Glutamatergic neuron (in vitro differentiated cells): ENCODE data around the gene APOM. TPM values are rescaled to one million over a fixed set of nuclear protein-coding genes. Genes with fewer than 3 reads are reported as not detected.
A peak's percentile ranks its signal among the peaks of the same experiment; 100 is the strongest.

Experiments
- DNase-seq: peaks from one replicate; pipeline ENCODE4 v3.0.0; 2022
- H3K27ac Mint-ChIP-seq: one replicate; pipeline ENCODE4 v1.8.0; 2020; ENCODE audit warnings: mild to moderate bottlenecking, mixed read lengths, inconsistent platforms; ENCODE audit not compliant: unreplicated experiment
- H3K27me3 Mint-ChIP-seq: one replicate; pipeline ENCODE4 v1.8.0; 2020; ENCODE audit warnings: mild to moderate bottlenecking, moderate library complexity, mixed read lengths, inconsistent platforms; ENCODE audit not compliant: unreplicated experiment
- H3K36me3 Mint-ChIP-seq: one replicate; pipeline ENCODE4 v1.8.0; 2020; ENCODE audit warnings: mild to moderate bottlenecking, mixed read lengths, inconsistent platforms; ENCODE audit not compliant: unreplicated experiment
- H3K4me1 Mint-ChIP-seq: one replicate; pipeline ENCODE4 v1.8.0; 2020; ENCODE audit warnings: mild to moderate bottlenecking, low read depth, mixed read lengths, inconsistent platforms; ENCODE audit not compliant: unreplicated experiment
- H3K4me3 Mint-ChIP-seq: one replicate; pipeline ENCODE4 v1.8.0; 2020; ENCODE audit warnings: mild to moderate bottlenecking, mixed read lengths, inconsistent platforms; ENCODE audit not compliant: unreplicated experiment
- H3K9me3 Mint-ChIP-seq: one replicate; pipeline ENCODE4 v1.8.0; 2020; ENCODE audit warnings: mild to moderate bottlenecking, moderate library complexity, mixed read lengths, inconsistent platforms; ENCODE audit not compliant: unreplicated experiment
- microRNA-seq: library from miRNA; unstranded; fragments of <30 nt; microRNA quantifications from one replicate; pipeline ENCODE4, GENCODE V29; 2020; ENCODE audit not compliant: unreplicated experiment
- total RNA-seq: library from RNA; stranded (reverse); fragmentation: NEBNext Ultra II Directional; extraction: Animal tissue kit (Norgen Biotek cat#: 25700); gene quantifications from one replicate; pipeline ENCODE4 v1.2.1, GENCODE V29; 2021; ENCODE audit not compliant: unreplicated experiment
- TF ChIP-seq, protein P1 (sequence below): fragments of 200-600 bp; sonication (generic); IDR thresholded peaks from one replicate; pipeline ENCODE4 v1.5.0; 2021; ENCODE audit not compliant: partially characterized antibody, unreplicated experiment

The APOM gene
- total RNA-seq, 1 donor from 2014 or later = 1.5 TPM

DNA sequence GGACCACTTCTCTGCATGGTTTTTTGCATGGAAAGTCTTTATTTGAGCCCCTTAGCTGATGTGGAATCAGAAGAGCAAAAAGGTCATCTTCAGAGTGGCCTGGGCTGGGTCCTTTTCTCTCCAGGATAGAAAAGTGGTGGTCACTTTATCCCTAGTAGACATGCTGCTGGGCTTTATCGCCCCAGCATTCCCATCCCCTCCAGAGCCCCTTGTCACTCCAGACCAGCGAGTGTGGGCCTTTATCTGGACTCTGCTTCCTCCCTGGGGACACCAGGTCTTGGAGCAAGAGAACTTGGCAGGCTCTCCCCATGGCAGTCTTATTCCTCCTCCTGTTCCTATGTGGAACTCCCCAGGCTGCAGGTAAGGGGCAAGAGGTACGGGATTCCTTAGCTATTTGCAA, 50.9 kb downstream of the APOM start, which contains the start of gene LY6G6F:
TSS of gene LY6G6F (plus strand) at position 268 of the 400 bp plus-strand sequence. CDS start at position 309, 41 bp downstream.
- Mint-ChIP-seq H3K4me3 (no peak within 1 kb of the TSS), H3K4me1 (peaks cover 8% of the 10 kb centered on the region)

DNA sequence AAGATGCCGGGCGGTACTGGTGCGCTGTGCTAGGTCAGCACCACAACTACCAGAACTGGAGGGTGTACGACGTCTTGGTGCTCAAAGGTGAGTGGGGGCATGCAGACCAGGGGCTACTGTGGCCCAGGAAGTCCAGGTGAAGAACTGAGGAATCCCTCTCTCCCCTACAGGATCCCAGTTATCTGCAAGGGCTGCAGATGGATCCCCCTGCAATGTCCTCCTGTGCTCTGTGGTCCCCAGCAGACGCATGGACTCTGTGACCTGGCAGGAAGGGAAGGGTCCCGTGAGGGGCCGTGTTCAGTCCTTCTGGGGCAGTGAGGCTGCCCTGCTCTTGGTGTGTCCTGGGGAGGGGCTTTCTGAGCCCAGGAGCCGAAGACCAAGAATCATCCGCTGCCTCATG, 52.0 kb downstream of the APOM start:
- Mint-ChIP-seq H3K36me3 (no peaks in the 10 kb centered on the region), H3K27ac (no peak overlapping the region), H3K4me1 (peaks cover 6% of the 10 kb centered on the region), H3K9me3 (peaks cover 16% of the 10 kb centered on the region), H3K4me3 (no peak overlapping the region), H3K27me3 (peaks cover 6% of the 10 kb centered on the region)
- TF ChIP-seq, protein P1, sequence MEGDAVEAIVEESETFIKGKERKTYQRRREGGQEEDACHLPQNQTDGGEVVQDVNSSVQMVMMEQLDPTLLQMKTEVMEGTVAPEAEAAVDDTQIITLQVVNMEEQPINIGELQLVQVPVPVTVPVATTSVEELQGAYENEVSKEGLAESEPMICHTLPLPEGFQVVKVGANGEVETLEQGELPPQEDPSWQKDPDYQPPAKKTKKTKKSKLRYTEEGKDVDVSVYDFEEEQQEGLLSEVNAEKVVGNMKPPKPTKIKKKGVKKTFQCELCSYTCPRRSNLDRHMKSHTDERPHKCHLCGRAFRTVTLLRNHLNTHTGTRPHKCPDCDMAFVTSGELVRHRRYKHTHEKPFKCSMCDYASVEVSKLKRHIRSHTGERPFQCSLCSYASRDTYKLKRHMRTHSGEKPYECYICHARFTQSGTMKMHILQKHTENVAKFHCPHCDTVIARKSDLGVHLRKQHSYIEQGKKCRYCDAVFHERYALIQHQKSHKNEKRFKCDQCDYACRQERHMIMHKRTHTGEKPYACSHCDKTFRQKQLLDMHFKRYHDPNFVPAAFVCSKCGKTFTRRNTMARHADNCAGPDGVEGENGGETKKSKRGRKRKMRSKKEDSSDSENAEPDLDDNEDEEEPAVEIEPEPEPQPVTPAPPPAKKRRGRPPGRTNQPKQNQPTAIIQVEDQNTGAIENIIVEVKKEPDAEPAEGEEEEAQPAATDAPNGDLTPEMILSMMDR = no peak
- DNase-seq = no peak

More for the DNA sequence above, 50.9 kb downstream of the APOM start, which contains the start of gene LY6G6F:
- H3K27me3 Mint-ChIP-seq = peaks cover 10% of the 10 kb centered on the region
- no peaks in the 10 kb centered on the region for H3K36me3 Mint-ChIP-seq
- no peak for DNase-seq
- TF ChIP-seq, protein P1 = no peak
- H3K9me3 Mint-ChIP-seq = peaks cover 16% of the 10 kb centered on the region
- H3K27ac Mint-ChIP-seq = no peak within 1 kb of the TSS

Small RNA genes within 50 kb of the gene (microRNA-seq; reads per million reads assigned to microRNA genes)
- gene MIR4646 (7.9 reads per million, percentile 42 among the genes with 10 or more reads in this experiment), gene MIR6832 (5.1 reads per million, percentile 33 among the genes with 10 or more reads in this experiment)

Other genes with a start within 250 kb of the APOM start
- 3.6 TPM for gene MICB, start 157.7 kb upstream of the APOM start, total RNA-seq
- not detected for gene MCCD1, start 126.9 kb upstream of the APOM start, total RNA-seq
- 526 TPM for gene DDX39B, start 113.9 kb upstream of the APOM start, total RNA-seq
- 95.6 TPM for gene ATP6V1G2, start 109.3 kb upstream of the APOM start, total RNA-seq
- 29.8 TPM for gene NFKBIL1, start 108.3 kb upstream of the APOM start, total RNA-seq
- not detected for gene LTA, start 83.6 kb upstream of the APOM start, total RNA-seq
- gene TNF, start 80.3 kb upstream of the APOM start, total RNA-seq = not detected
- gene LTB, start 73.5 kb upstream of the APOM start, total RNA-seq = not detected
- not detected for gene LST1, start 69.6 kb upstream of the APOM start, total RNA-seq
- not detected for gene NCR3, start 62.9 kb upstream of the APOM start, total RNA-seq
- gene AIF1, start 40.7 kb upstream of the APOM start, total RNA-seq = not detected
- 303 TPM for gene PRRC2A, start 35.2 kb upstream of the APOM start, total RNA-seq
- gene BAG6, start 3.2 kb upstream of the APOM start, total RNA-seq = 804 TPM
- 28.8 TPM for gene C6orf47, start 4.9 kb downstream of the APOM start, total RNA-seq
- gene GPANK1, start 9.1 kb downstream of the APOM start, total RNA-seq = 30.1 TPM
- gene CSNK2B, start 10.2 kb downstream of the APOM start, total RNA-seq = 214 TPM
- gene LY6G5B, start 14.1 kb downstream of the APOM start, total RNA-seq = 43.1 TPM
- gene LY6G5C, start 25.2 kb downstream of the APOM start, total RNA-seq = 13.8 TPM
- gene ABHD16A, start 47.4 kb downstream of the APOM start, total RNA-seq = 120 TPM
- gene LY6G6F, start 51.0 kb downstream of the APOM start, total RNA-seq = not detected
- gene LY6G6D, start 59.5 kb downstream of the APOM start, total RNA-seq = not detected
- gene LY6G6C, start 65.9 kb downstream of the APOM start, total RNA-seq = 1.8 TPM
- gene MPIG6B, start 67.5 kb downstream of the APOM start, total RNA-seq = not detected
- gene DDAH2, start 73.4 kb downstream of the APOM start, total RNA-seq = 266 TPM
- 310 TPM for gene CLIC1, start 80.6 kb downstream of the APOM start, total RNA-seq
- 25.7 TPM for gene MSH5, start 84.1 kb downstream of the APOM start, total RNA-seq
- 3.7 TPM for gene SAPCD1, start 106.8 kb downstream of the APOM start, total RNA-seq
- gene VWA7, start 121.4 kb downstream of the APOM start, total RNA-seq = 3.2 TPM
- 204 TPM for gene VARS1, start 139.9 kb downstream of the APOM start, total RNA-seq
- 68.2 TPM for gene LSM2, start 151.1 kb downstream of the APOM start, total RNA-seq
- 2.5 TPM for gene HSPA1L, start 159.4 kb downstream of the APOM start, total RNA-seq
- gene HSPA1A, start 159.6 kb downstream of the APOM start, total RNA-seq = 54.3 TPM
- gene HSPA1B, start 171.8 kb downstream of the APOM start, total RNA-seq = 93.9 TPM
- gene NEU1, start 206.9 kb downstream of the APOM start, total RNA-seq = 40.2 TPM
- not detected for gene SLC44A4, start 223.1 kb downstream of the APOM start, total RNA-seq
- gene EHMT2, start 241.8 kb downstream of the APOM start, total RNA-seq = 113 TPM
- gene ZBTB12, start 246.2 kb downstream of the APOM start, total RNA-seq = 16.2 TPM